Hepatocyte (in vitro differentiated cells): Measurements from ENCODE around the gene SDF2L1.

Source experiments
- EZH2 ChIP-seq: fragments of 200-600 bp; sonication (generic); IDR thresholded peaks from 2 replicates; pipeline ENCODE4 v1.6.1; 2016; ENCODE audit warnings: antibody characterized with exemption, mild to moderate bottlenecking, borderline replicate concordance
- EZH2phosphoT487 ChIP-seq: fragments of 200-600 bp; sonication (generic); IDR thresholded peaks from one replicate; pipeline ENCODE4 v1.6.1; 2018; ENCODE audit warnings: antibody characterized with exemption, mild to moderate bottlenecking, low read depth, moderate library complexity; ENCODE audit not compliant: unreplicated experiment, severe bottlenecking
- TF ChIP-seq, protein P1 (sequence below): fragments of 200-600 bp; sonication (generic); IDR thresholded peaks from 2 replicates; pipeline ENCODE4 v1.5.1; 2016; ENCODE audit warnings: antibody characterized with exemption, mild to moderate bottlenecking; ENCODE audit not compliant: poor library complexity

DNA sequence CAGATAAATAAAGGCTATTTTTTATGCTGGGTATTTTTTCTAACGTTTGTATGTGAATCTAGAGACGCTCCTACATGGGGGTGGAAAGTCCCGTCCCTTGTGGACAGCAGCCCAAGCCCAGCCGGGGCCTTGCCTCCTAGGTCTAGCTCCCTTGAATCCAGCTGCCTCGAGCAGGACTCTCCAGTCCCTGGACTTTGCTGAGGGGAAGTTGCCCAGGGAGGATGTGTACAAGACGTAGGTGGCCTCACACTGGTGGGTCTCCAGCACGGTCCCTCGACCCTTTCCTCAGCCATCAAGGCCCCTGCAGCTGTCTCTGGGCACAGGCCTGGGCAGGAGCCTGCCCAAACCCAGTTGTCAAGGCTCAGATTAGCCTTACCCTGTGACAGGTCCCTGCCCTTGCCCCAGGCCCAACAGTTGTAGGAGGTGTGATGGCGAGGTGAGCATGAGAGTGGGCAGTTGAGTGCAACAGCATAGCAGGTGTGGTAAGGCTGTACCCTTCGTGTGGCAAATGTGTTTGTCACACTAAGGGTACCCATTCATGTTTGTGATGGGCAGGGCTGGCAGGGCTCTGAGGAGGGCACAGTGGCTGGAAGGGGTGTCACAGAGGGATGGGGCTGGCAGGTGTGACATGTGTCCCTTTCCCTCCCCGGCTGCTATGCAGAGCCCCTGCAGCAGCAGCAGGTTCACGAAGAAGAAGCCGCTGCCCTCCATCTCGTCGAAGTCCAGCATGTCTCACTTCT is 6.2 kb upstream of the SDF2L1 start:
- TF ChIP-seq, protein P1, sequence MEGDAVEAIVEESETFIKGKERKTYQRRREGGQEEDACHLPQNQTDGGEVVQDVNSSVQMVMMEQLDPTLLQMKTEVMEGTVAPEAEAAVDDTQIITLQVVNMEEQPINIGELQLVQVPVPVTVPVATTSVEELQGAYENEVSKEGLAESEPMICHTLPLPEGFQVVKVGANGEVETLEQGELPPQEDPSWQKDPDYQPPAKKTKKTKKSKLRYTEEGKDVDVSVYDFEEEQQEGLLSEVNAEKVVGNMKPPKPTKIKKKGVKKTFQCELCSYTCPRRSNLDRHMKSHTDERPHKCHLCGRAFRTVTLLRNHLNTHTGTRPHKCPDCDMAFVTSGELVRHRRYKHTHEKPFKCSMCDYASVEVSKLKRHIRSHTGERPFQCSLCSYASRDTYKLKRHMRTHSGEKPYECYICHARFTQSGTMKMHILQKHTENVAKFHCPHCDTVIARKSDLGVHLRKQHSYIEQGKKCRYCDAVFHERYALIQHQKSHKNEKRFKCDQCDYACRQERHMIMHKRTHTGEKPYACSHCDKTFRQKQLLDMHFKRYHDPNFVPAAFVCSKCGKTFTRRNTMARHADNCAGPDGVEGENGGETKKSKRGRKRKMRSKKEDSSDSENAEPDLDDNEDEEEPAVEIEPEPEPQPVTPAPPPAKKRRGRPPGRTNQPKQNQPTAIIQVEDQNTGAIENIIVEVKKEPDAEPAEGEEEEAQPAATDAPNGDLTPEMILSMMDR: no peak
- TF ChIP-seq EZH2: no peak
- no peak for TF ChIP-seq EZH2phosphoT487
